ENCODE measurements around the gene CIC.
"Not testable (repeated sequence)": the region's sequence is repeated elsewhere in the genome, so short reads cannot be mapped to it uniquely, and the experiment has no call there.

CIC gene

GRCh38 chr19:42255766-42256745, 13.0 kb upstream of the CIC start:
- no peak for DNase-seq

GRCh38 chr19:42257842-42258241, 11.2 kb upstream of the CIC start:
- not testable (repeated sequence) for DNase-seq

GRCh38 chr19:42261763-42262162, 7.3 kb upstream of the CIC start:
- DNase-seq, result no peak

GRCh38 chr19:42266105-42266504, 2.9 kb upstream of the CIC start:
- not testable (repeated sequence) for DNase-seq

- not testable (repeated sequence) for DNase-seq
These were observed 2.0 kb upstream of the CIC start for GRCh38 chr19:42266928-42267603.

GRCh38 chr19:42267644-42268141, 1.4 kb upstream of the CIC start:
- DNase-seq, result no peak

GRCh38 chr19:42268142-42268703, 829 bp upstream of the CIC start:
- DNase-seq, result no peak

GRCh38 chr19:42269478-42270345, 660 bp downstream of the CIC start:
- DNase-seq, result no peak

- DNase-seq, result no peak
These were observed 1.4 kb downstream of the CIC start for GRCh38 chr19:42270346-42271044.

- DNase-seq, result no peak
These were observed 2.0 kb downstream of the CIC start for GRCh38 chr19:42271045-42271419.

- no peak for DNase-seq
These were observed 2.9 kb downstream of the CIC start for GRCh38 chr19:42271861-42272534.

GRCh38 chr19:42272535-42272897, 3.5 kb downstream of the CIC start:
- DNase-seq, result no peak

- DNase-seq, result no peak
These were observed 3.9 kb downstream of the CIC start for GRCh38 chr19:42272989-42273406.

- DNase-seq, result no peak
These were observed 4.5 kb downstream of the CIC start for GRCh38 chr19:42273407-42274064.

- DNase-seq, result no peak
These were observed 5.1 kb downstream of the CIC start for GRCh38 chr19:42274065-42274682.

- DNase-seq, result no peak
These were observed 6.1 kb downstream of the CIC start for GRCh38 chr19:42275103-42275502.

GRCh38 chr19:42275517-42275916, 6.5 kb downstream of the CIC start:
- no peak for DNase-seq

GRCh38 chr19:42276284-42276683, 7.2 kb downstream of the CIC start:
- DNase-seq, result no peak

- no peak for DNase-seq
These were observed 7.8 kb downstream of the CIC start for GRCh38 chr19:42276821-42277220.

- no peak for DNase-seq
These were observed 8.9 kb downstream of the CIC start for GRCh38 chr19:42277821-42278451.
